HK-2 (cell line): Measurements from ENCODE around the gene KMT5B.

Experiments used
- DNase-seq: peaks from one replicate; pipeline ENCODE4 v3.0.0-alpha.2; 2018; ENCODE audit not compliant: unreplicated experiment

Gene KMT5B

GRCh38 chr11:68181719-68182451 is 31.2 kb downstream of the KMT5B start:
- no peak for DNase-seq

DNA sequence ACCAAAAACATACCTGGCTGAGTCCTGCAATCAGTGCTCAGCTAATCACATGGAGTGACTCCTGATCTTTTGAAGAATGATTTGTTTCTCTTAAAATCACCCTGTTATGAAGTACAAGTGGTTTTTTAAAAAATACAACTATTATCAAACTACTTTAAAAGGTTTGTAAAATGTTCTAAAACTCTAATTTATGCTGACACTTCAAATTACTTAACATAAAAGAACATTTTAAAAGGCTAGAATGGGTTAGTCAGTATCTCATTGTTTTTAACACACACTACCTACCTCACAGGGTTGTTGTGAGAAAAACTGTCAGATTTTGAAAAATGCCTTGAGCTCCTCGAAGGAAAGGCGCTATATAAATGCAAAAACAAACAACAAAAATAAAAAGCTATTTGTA is 33.2 kb downstream of the KMT5B start:
- no peak for DNase-seq

- DNase-seq: no peak
Observed at GRCh38 chr11:68177877-68178276, 35.2 kb downstream of the KMT5B start.

DNA sequence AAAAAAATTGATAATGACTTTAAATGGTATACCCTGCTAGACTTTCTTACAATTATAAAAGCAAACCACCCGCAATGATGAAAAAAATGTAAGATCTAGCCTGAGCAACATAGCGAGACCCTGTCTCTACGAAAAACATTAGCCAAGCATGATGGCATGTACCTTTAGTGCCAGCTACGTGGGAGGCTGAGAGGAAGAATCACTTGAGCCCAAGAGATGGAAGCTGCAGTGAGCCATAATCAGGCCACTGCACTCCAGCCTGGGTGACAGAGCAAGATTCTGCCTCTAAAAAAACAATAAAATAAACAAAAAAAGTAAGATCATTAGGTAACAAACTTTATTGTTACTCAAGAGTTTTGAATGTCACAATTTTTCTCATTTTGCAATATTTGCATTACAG is 39.2 kb downstream of the KMT5B start:
- DNase-seq: no peak

DNA sequence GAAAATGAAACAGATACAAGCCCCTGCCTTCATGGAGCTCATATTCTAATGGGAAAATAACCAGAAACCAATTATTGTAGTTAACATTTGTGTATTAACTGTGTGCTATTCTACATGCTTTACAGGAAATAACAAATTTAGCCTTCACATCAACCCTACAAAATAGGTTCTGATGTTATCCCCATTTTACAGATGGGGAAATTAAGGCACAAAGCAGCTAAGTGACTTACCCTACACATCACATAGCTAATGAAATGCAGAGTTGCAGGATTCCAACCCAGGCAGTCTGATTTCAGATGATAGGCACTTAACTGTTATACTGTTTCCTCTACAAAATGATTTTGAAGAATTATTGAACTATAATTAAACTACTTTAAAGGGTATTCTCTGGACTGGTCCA is 43.7 kb downstream of the KMT5B start:
- no peak for DNase-seq

DNA sequence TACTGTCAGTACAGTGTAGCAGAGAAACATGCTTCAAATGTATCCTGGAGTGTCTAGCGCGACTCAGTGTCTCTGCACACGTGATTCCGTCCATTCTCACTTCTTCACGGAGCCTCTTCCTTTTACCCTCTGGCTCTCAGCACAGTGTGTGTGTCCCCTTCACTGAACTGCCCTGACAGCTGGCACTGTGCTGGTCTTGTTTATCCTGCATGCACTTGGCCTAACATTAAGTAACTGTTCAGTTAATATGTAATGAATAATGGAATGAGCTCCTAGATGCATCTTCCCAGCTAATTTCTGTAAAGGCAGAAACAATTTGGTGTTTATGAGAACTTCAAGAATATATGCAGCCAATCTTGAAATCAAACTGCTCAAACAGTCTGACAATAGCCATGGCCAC is 44.4 kb downstream of the KMT5B start:
- no peak for DNase-seq

GRCh38 chr11:68167474-68167873 is 45.6 kb downstream of the KMT5B start:
- DNase-seq: no peak

GRCh38 chr11:68166969-68167368 is 46.1 kb downstream of the KMT5B start:
- DNase-seq: no peak

DNA sequence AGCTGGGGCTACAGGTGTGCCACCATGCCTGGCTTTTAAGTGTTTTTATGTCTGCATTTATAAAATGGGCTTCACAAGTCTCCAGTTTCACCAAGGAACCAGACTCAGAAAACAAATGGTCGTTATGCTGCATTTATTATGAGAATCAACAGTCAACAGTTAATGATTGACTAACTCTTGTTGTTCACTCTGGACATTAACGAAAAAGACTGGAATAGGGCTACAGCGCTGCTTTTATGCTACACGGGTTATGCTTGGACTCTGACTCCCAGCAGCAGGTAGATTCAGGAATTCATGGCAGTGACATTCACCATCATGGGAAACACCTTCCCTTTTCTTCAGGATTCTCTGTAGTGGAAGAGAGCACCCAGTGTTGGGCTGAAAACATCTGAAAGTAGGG is 47.5 kb downstream of the KMT5B start:
- no peak for DNase-seq

GRCh38 chr11:68164437-68164836 is 48.7 kb downstream of the KMT5B start:
- no peak for DNase-seq

GRCh38 chr11:68163691-68164090 is 49.4 kb downstream of the KMT5B start:
- DNase-seq: no peak

DNA sequence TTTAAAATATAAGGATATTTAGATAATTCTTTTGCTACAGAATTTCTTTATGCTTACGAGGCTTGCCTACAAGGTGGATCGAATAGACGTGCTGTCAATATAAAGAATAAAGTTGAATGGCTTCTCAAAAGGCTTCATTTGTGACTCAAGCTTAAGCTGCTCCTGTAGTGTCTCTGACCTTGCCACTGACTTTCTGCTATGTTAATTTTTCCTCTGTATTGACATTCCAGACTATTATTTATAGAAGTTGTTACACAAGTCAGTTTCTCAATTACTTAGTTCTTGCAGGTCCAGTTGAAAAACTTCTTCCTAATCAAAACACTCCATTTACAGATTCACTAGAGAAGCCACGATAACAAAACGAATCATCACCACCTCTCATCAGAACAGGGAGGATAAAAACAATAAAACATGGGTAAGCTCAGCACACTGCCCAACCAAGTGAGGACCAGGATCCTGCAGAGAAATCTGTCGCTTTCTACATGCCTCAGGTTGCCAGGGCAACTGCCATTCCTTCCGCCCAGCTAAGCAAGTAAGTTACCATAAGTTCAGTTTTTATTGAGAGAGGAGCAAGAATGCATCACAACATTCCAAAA is 52.9 kb downstream of the KMT5B start:
- DNase-seq: no peak

- DNase-seq: no peak
Observed at GRCh38 chr11:68159665-68160064, 53.4 kb downstream of the KMT5B start.

DNA sequence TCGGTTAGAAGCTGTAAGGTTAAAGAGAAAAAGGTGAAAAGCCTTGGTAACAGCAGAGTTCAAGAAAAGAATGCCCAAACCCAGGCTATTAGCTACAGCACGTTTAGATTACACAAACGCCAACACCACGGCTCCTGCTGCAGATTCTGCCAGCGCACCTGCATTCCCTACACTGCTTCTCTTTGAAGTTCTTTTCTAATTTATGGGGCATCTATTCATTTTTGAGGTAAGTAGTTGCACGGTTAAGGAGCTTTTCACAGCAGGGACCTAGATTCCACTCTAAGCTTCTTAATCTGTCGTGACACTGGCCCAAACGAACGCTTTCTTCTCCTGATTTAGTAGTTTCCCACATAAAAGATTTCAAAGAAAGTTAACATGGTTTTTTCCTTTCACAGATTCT is 53.9 kb downstream of the KMT5B start:
- no peak for DNase-seq

DNA sequence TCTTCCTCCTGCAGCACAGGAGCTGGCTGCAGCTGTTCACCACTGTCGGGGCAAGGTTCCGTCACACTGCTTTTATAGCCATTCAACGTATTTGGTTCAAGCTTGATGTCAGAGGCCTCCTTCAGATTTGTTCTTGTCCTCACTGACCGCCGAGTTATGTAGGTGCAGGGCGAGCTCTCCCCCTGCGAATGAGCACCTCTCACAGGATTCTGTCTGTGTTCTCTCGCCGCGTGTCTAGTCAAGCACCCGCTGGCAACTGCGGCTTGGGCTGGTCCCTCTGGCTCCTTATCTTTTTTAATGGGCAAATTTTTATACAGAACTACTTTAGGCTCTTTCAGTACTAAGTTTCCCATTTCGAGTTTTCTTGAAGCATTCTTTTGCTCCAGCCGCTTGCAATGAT is 54.5 kb downstream of the KMT5B start:
- DNase-seq: no peak

DNA sequence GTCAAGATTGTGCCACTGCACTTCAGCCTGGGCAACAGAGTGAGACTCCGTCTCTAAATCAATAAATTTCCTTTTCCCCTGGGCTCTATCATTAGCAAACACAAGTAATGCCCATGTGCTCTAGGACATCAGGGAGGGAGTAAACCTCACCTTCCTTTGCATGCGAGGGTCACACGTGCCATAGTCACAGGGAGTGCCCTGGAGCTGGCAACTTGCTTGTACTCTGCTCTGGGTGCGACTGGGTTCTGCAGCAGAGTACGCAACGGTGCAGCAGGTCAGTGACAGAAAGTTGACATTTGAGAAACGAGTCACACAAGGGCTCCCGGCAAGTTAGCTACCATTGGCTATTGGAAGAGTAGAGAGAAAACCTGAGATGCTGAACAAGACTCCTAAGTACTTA is 59.4 kb downstream of the KMT5B start:
- DNase-seq: no peak

GRCh38 chr11:68150037-68150436 is 63.1 kb downstream of the KMT5B start:
- DNase-seq: no peak

DNA sequence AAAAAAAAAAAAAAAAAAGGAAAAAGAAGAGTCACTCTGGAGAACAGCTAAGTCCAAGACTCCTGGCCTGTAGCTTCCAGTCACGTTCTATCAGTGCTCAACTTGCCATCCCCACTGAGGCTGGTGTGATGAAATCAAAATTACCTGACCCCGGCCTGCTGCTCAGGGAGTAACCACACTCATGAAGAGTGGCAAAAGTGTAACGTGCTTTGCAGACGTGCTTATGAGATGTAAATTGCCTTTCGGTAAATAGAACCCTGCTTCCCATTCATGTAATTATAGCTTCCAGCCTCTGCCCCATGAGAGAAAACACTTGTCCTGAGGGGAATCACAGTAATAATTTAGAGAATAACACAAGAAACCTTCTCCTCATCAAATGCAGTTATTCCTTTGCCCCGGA is 63.7 kb downstream of the KMT5B start:
- DNase-seq: no peak

DNA sequence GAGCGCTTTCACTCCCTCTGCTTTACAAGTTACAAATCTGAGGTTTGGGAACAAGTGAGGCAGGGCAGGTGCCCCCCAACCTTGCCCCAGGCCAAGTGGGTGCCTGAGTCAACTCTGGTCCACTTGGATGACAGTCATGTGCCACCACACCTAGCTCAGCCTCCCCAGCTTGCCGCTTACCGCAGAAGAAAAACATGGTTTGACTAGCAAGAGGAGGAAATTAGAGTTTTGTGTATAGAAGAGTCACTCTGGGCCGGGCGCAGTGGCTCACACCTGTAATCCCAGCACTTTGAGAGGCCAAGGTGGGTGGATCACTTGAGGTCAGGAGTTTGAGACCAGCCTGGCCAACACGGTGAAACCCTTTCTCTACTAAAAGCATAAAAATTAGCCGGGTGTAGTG is 64.2 kb downstream of the KMT5B start:
- no peak for DNase-seq

DNA sequence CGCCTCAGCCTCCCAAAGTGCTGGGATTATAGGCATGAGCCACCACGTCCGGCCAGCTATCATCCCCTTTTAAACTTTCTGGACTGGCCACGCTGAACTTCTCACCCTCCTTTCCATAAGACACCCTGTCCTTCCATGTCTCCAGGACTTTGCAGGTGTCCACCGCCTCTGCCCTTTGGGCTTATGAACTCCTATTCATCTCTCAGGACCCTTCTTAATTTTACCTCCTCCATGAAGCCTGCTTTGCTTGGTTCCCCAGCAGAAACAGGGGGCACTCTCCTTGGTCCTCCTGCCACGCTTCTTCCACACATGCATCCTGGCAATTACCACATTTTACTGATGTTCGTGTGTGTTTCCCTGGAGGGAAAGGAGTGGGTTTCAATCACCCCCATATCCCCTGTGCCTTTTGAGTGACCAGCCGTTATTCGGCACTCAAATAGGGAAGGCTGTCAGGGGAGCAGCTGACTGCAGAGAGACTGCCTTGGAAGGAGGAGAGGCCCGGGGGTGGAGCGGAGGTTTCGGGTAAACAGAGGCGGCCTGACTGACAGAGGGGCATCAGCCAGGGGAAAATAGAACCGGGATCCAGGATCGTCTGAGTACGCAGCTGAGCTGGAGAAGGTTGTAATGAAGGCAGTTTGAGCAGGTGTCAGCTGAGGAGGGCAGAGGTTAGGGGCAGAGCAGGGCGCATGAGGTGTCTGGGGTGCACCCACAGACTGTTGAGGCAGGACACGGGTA is 64.9 kb downstream of the KMT5B start:
- DNase-seq: no peak

DNA sequence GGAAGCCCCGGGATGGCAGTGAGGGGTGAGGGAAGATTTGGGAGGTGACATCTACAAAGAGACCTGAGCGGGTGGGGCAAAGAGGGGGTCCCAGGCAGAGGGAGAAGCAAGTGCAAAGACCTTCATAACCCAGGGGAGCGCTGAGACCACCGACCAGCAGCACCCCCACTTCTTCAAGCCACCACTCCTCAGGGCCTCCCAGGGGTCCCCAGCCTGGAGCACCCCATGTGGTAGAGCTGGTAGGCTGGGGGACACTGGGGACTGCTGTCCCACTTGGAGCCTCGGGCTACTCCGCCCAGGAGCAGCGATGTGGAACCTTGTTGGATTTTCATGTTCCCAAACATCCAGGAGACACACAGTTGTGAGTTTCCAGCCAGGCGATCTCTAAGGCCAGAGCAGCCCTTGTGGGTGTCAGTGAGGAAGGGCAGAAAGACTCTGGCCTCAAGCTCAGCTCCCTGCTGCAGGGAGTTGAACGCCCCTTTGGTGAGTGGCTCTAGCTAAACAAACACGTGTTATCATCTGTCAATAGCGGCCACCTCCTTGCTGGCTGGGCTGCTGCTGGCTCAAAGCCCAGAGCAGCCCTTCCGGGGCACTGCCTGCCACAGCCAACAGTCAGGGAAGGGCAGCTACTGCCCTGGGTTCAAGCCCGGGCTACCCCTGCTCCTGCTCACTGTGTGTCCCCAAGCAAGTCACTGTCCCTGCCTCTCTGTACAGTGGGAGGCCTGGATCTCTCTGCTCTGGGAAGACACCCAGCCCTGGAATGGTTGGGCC is 66.2 kb downstream of the KMT5B start:
- peak; percentile 62 for DNase-seq

DNA sequence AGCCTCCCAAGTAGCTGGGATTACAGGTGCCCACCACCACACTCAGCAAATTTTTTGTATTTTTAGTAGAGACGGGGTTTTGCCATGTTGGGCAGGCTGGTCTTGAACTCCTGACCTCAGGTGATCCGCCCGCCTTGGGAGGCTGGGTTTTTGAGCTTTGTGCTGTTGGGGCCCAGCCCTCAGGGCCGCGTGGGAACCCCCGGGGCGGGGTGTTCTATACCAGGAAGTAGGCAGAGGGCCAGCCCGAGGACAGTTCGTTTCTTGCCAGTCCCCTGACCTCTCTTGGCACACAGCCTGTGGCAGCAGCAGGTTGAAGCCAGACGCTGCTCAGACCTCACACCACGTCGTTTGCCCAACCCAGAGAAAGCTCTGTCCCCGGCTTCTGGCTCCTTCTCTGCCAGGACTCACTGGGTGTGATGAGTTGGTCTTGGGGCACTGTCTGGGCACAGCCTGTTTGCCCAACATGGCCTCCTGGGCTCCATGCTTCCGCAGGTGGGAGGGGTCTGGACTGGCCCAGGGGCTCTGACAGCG is 67.0 kb downstream of the KMT5B start:
- peak; percentile 48 for DNase-seq
